ENCODE results near the gene PDGFB.

PDGFB gene

GRCh38 chr22:39214006-39214382, 30.8 kb downstream of the PDGFB start:
- Histone ChIP-seq H3K27ac (ENCODE audit: low read depth, low read length) (no peak overlapping the region), H2AFZ (ENCODE audit: low read length, unreplicated experiment) (no peak overlapping the region), H3K36me3 (ENCODE audit: insufficient read depth, low read length) (no peaks in the 10 kb centered on the region), H3K27me3 (ENCODE audit: insufficient read depth, low read length) (no peaks in the 10 kb centered on the region), H3K4me3 (ENCODE audit: low read depth, low read length) (no peak overlapping the region), H3K79me2 (ENCODE audit: control insufficient read depth, insufficient read depth, low read length, unreplicated experiment) (no peaks in the 10 kb centered on the region), H3K4me1 (ENCODE audit: control insufficient read depth, insufficient read depth, low read length, unreplicated experiment) (peaks cover 10% of the 10 kb centered on the region)

DNA sequence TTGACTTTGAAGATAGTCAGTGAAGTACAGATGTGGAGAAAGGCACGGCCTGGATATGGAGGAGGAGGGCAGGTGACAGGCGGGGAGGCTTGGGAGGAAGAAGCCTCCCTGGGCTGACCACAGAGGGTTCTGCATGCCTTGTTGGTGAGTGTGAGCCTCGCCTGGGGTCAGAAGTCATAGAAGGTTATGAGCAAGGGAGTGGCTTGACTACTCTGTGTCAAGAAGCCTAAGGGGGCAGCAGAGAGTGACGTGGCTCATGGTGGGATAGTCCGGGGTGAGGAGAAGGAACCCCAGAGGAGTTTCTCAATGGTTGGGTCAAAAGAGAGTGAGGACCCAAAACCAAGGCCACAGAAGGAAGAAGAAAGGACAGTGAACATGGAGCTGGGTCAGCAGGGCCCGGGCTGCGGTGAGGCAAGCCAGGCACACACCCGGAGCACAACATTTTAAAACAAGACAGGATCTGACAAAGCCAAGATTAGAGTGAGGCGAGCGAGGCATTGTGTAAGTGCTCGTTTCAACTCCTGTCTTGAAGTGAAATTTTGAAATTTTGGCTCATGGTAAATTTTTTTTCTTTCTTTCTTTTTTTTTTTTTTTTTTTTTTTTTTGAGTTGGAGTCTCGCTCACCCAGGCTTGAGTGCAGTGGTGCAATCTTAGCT, 31.9 kb downstream of the PDGFB start:
- Histone ChIP-seq H3K79me2 (ENCODE audit: control insufficient read depth, insufficient read depth, low read length, unreplicated experiment) (no peaks in the 10 kb centered on the region), H3K27me3 (ENCODE audit: insufficient read depth, low read length) (no peaks in the 10 kb centered on the region), H3K4me1 (ENCODE audit: control insufficient read depth, insufficient read depth, low read length, unreplicated experiment) (peaks cover 10% of the 10 kb centered on the region), H3K4me3 (ENCODE audit: low read depth, low read length) (no peak overlapping the region), H3K27ac (ENCODE audit: low read depth, low read length) (no peak overlapping the region), H2AFZ (ENCODE audit: low read length, unreplicated experiment) (no peak overlapping the region), H3K36me3 (ENCODE audit: insufficient read depth, low read length) (no peaks in the 10 kb centered on the region)

DNA sequence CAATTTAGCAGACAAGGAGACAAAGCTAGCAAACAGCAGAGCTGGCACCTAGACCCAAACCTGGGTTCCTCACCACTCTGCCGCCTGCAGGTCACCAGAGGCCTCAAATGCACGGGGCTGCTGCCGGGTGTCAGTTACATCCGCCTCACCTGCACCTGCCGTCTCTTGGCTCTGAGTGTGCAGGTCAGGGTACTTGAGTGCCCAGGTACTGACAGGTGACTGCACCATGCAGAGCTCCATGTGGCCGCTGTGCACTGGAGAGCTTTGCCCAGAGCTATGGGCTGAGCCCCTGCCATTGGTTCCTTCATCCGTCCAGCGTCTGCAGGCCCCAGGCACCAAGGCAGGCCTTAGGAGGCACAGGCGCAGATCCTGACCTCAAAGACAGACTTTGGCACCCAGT, 35.0 kb downstream of the PDGFB start:
- Histone ChIP-seq H3K4me3 (ENCODE audit: low read depth, low read length) (no peak overlapping the region), H3K27me3 (ENCODE audit: insufficient read depth, low read length) (no peaks in the 10 kb centered on the region), H3K79me2 (ENCODE audit: control insufficient read depth, insufficient read depth, low read length, unreplicated experiment) (no peaks in the 10 kb centered on the region), H3K4me1 (ENCODE audit: control insufficient read depth, insufficient read depth, low read length, unreplicated experiment) (peaks cover 15% of the 10 kb centered on the region), H2AFZ (ENCODE audit: low read length, unreplicated experiment) (no peak overlapping the region), H3K27ac (ENCODE audit: low read depth, low read length) (no peak overlapping the region), H3K36me3 (ENCODE audit: insufficient read depth, low read length) (no peaks in the 10 kb centered on the region)

DNA sequence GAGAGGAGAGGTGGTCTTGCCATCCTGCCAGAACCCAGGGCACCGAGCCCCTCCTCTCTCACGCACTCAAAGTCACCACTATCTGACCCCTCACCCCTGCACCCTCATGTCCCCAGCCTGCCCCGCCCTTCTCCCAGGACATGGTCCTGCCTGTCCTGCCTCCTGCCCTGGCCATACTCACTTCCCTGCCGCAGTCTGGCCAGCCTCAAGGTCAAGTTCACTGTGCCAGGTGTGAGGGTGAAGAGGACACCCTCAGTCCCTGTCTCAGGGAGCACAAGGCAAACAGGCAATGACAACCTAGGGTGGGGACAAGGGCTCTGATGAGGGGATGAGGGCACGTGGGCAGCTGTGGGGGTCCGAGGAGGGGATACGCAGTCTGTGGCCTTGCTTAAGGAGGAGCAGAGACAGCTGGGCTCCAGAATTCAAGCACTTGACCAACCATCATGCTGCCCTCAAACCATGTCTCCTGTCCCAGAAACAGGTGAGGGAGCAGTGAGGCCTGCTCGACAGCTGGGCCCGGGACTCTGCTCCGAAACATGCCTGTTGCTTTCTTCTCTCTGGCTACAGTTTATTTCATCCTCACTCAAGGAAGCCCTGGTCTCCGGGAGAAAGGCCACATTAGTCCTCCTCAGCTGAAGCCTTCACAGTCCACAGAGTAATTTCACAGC, 36.6 kb downstream of the PDGFB start:
- no peaks in the 10 kb centered on the region for H3K79me2 ChIP-seq (ENCODE audit: control insufficient read depth, insufficient read depth, low read length, unreplicated experiment)
- no peak overlapping the region for H2AFZ ChIP-seq (ENCODE audit: low read length, unreplicated experiment)
- H3K27me3 ChIP-seq (ENCODE audit: insufficient read depth, low read length), result no peaks in the 10 kb centered on the region
- no peaks in the 10 kb centered on the region for H3K36me3 ChIP-seq (ENCODE audit: insufficient read depth, low read length)
- peaks cover 7% of the 10 kb centered on the region for H3K4me1 ChIP-seq (ENCODE audit: control insufficient read depth, insufficient read depth, low read length, unreplicated experiment)
- H3K27ac ChIP-seq (ENCODE audit: low read depth, low read length), result no peak overlapping the region
- H3K4me3 ChIP-seq (ENCODE audit: low read depth, low read length), result no peak overlapping the region

- Histone ChIP-seq H3K36me3 (ENCODE audit: insufficient read depth, low read length) (no peaks in the 10 kb centered on the region), H3K4me1 (ENCODE audit: control insufficient read depth, insufficient read depth, low read length, unreplicated experiment) (peaks cover 7% of the 10 kb centered on the region), H3K79me2 (ENCODE audit: control insufficient read depth, insufficient read depth, low read length, unreplicated experiment) (no peaks in the 10 kb centered on the region), H2AFZ (ENCODE audit: low read length, unreplicated experiment) (no peak overlapping the region), H3K27me3 (ENCODE audit: insufficient read depth, low read length) (no peaks in the 10 kb centered on the region), H3K27ac (ENCODE audit: low read depth, low read length) (no peak overlapping the region), H3K4me3 (ENCODE audit: low read depth, low read length) (no peak overlapping the region)
Measured at GRCh38 chr22:39207141-39208012, 37.4 kb downstream of the PDGFB start.

DNA sequence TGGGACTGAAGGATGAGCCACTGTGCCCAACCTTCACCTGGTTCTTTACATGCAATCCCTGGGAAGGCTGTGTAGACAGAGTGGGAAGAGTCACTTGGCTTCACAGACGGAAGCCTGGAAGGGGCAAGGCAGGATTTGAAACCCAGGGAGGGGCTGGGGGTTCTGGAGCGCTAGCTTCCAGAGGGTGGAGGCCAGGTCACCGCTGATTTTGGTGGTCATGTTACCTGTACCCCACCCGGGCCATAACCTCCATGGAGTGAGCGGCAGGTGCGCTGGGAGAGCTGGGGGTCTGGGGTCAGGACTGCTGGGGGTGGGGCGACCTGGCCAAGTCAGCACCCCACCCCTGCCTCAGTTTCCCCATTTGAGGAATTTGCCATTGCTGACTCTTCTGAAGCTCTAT, 38.3 kb downstream of the PDGFB start:
- no peak overlapping the region for H3K27ac ChIP-seq (ENCODE audit: low read depth, low read length)
- no peak overlapping the region for H3K4me3 ChIP-seq (ENCODE audit: low read depth, low read length)

GRCh38 chr22:39205344-39206021, 39.3 kb downstream of the PDGFB start:
- H2AFZ ChIP-seq (ENCODE audit: low read length, unreplicated experiment), result no peak overlapping the region
- H3K27ac ChIP-seq (ENCODE audit: low read depth, low read length), result no peak overlapping the region
- H3K36me3 ChIP-seq (ENCODE audit: insufficient read depth, low read length), result no peaks in the 10 kb centered on the region
- no peak overlapping the region for H3K4me3 ChIP-seq (ENCODE audit: low read depth, low read length)
- H3K27me3 ChIP-seq (ENCODE audit: insufficient read depth, low read length), result no peaks in the 10 kb centered on the region
- no peaks in the 10 kb centered on the region for H3K79me2 ChIP-seq (ENCODE audit: control insufficient read depth, insufficient read depth, low read length, unreplicated experiment)
- H3K4me1 ChIP-seq (ENCODE audit: control insufficient read depth, insufficient read depth, low read length, unreplicated experiment), result peaks cover 7% of the 10 kb centered on the region

More for the DNA sequence above, 38.3 kb downstream of the PDGFB start:
- Histone ChIP-seq H3K36me3 (ENCODE audit: insufficient read depth, low read length) (no peaks in the 10 kb centered on the region), H3K27me3 (ENCODE audit: insufficient read depth, low read length) (no peaks in the 10 kb centered on the region), H3K79me2 (ENCODE audit: control insufficient read depth, insufficient read depth, low read length, unreplicated experiment) (no peaks in the 10 kb centered on the region), H2AFZ (ENCODE audit: low read length, unreplicated experiment) (no peak overlapping the region), H3K4me1 (ENCODE audit: control insufficient read depth, insufficient read depth, low read length, unreplicated experiment) (peaks cover 7% of the 10 kb centered on the region)

- no peaks in the 10 kb centered on the region for H3K36me3 ChIP-seq (ENCODE audit: insufficient read depth, low read length)
- H2AFZ ChIP-seq (ENCODE audit: low read length, unreplicated experiment), result no peak overlapping the region
- H3K27me3 ChIP-seq (ENCODE audit: insufficient read depth, low read length), result no peaks in the 10 kb centered on the region
- H3K79me2 ChIP-seq (ENCODE audit: control insufficient read depth, insufficient read depth, low read length, unreplicated experiment), result no peaks in the 10 kb centered on the region
- no peak overlapping the region for H3K27ac ChIP-seq (ENCODE audit: low read depth, low read length)
- no peak overlapping the region for H3K4me3 ChIP-seq (ENCODE audit: low read depth, low read length)
- peaks cover 7% of the 10 kb centered on the region for H3K4me1 ChIP-seq (ENCODE audit: control insufficient read depth, insufficient read depth, low read length, unreplicated experiment)
Measured at GRCh38 chr22:39204216-39204615, 40.6 kb downstream of the PDGFB start.

GRCh38 chr22:39197578-39197977, 47.2 kb downstream of the PDGFB start:
- no peaks in the 10 kb centered on the region for H3K27me3 ChIP-seq (ENCODE audit: insufficient read depth, low read length)
- no peak overlapping the region for H3K27ac ChIP-seq (ENCODE audit: low read depth, low read length)
- H3K36me3 ChIP-seq (ENCODE audit: insufficient read depth, low read length), result no peaks in the 10 kb centered on the region
- no peaks in the 10 kb centered on the region for H3K79me2 ChIP-seq (ENCODE audit: control insufficient read depth, insufficient read depth, low read length, unreplicated experiment)
- no peaks in the 10 kb centered on the region for H3K4me1 ChIP-seq (ENCODE audit: control insufficient read depth, insufficient read depth, low read length, unreplicated experiment)
- no peak overlapping the region for H2AFZ ChIP-seq (ENCODE audit: low read length, unreplicated experiment)
- H3K4me3 ChIP-seq (ENCODE audit: low read depth, low read length), result no peak overlapping the region

DNA sequence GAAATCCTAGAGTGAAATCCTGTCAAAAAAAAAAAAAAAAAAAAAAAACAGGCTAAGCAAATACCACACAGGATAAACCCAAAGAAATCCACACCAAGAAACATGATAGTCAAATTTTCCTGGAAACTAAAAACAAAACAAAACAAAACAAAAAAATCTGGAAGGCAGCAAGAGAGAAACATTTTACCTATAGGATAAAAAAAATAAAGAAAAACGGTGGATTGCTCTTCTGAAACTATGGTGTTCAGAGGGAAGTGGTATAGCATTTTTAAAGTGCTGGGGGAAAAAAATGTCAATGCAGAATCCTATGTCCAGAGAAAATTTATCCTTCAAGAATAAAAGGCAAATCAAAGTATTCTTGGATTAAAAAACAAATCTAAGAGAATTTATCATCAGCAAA, 50.7 kb downstream of the PDGFB start:
- Histone ChIP-seq H3K4me1 (ENCODE audit: control insufficient read depth, insufficient read depth, low read length, unreplicated experiment) (no peaks in the 10 kb centered on the region), H3K4me3 (ENCODE audit: low read depth, low read length) (no peak overlapping the region), H3K27me3 (ENCODE audit: insufficient read depth, low read length) (no peaks in the 10 kb centered on the region), H3K79me2 (ENCODE audit: control insufficient read depth, insufficient read depth, low read length, unreplicated experiment) (no peaks in the 10 kb centered on the region), H3K36me3 (ENCODE audit: insufficient read depth, low read length) (no peaks in the 10 kb centered on the region), H3K27ac (ENCODE audit: low read depth, low read length) (no peak overlapping the region), H2AFZ (ENCODE audit: low read length, unreplicated experiment) (no peak overlapping the region)
